Epidermal melanocyte (primary cell): ENCODE measurements around the gene GALNT9.
"Not testable (repeated sequence)": the region's sequence is repeated elsewhere in the genome, so short reads cannot be mapped to it uniquely, and the experiment has no call there.

Experiments used
- DNase-seq: peaks from one replicate; pipeline ENCODE4 v3.0.0; 2011; ENCODE audit warnings: low spot score; ENCODE audit not compliant: insufficient read length

Gene GALNT9

GRCh38 chr12:132149526-132149925, 179.9 kb downstream of the GALNT9 start:
- DNase-seq: not testable (repeated sequence)

- no peak for DNase-seq
Measured at GRCh38 chr12:132148368-132149045, 180.9 kb downstream of the GALNT9 start.

GRCh38 chr12:132147423-132148367, 181.7 kb downstream of the GALNT9 start:
- DNase-seq: no peak

- no peak for DNase-seq
Measured at GRCh38 chr12:132146772-132147422, 182.5 kb downstream of the GALNT9 start.
